A673 (cell line): ENCODE results near the gene NME5. TPM values are rescaled to one million over a fixed set of nuclear protein-coding genes. Genes with fewer than 3 reads are reported as not detected.
"Not testable (repeated sequence)": the region's sequence is repeated elsewhere in the genome, so short reads cannot be mapped to it uniquely, and the experiment has no call there.

Experiments used
- BruUV-seq: library from RNA; stranded (reverse); fragments of 400-500 nt; replicated peaks from 2 replicates; lab custom pipeline; 2021; lab: Mats Ljungman, UMichigan
- CTCF ChIA-PET: fragments of 300-600 bp; sonication (Branson Sonifier 250); formaldehyde crosslinking; loops from one replicate; lab custom pipeline; 2022; ENCODE audit warnings: antibody characterized with exemption; lab: Charles Lee
- POLR2A ChIA-PET: fragments of 300-600 bp; sonication (Branson Sonifier 250); formaldehyde crosslinking; loops from one replicate; lab custom pipeline; 2022; ENCODE audit warnings: antibody characterized with exemption; ENCODE audit not compliant: low non-redundant PET; lab: Charles Lee
- DNase-seq: peaks from one replicate; pipeline ENCODE4 v3.0.0-alpha.2; 2015; ENCODE audit warnings: low spot score
- H3K27ac ChIP-seq: fragments of 200-600 bp; sonication (generic); 2 replicates; pipeline ENCODE4 v1.5.1; 2016; ENCODE audit warnings: mixed run types, low read depth, mild to moderate bottlenecking, mixed read lengths, antibody characterized with exemption, low read length; ENCODE audit not compliant: poor library complexity, severe bottlenecking
- H3K27me3 ChIP-seq: fragments of 200-600 bp; sonication (generic); replicated peaks from 2 replicates; pipeline ENCODE4 v1.6.1; 2017; ENCODE audit warnings: mixed run types, low read depth, mild to moderate bottlenecking, mixed read lengths, antibody characterized with exemption, low read length; ENCODE audit not compliant: insufficient read depth, poor library complexity
- H3K36me3 ChIP-seq: fragments of 200-600 bp; sonication (generic); 2 replicates; pipeline ENCODE4 v1.6.1; 2016; ENCODE audit warnings: mixed run types, mild to moderate bottlenecking, mixed read lengths, antibody characterized with exemption, low read length; ENCODE audit not compliant: insufficient read depth, poor library complexity, severe bottlenecking
- H3K4me1 ChIP-seq: fragments of 200-600 bp; sonication (generic); 2 replicates; pipeline ENCODE4 v1.6.1; 2017; ENCODE audit warnings: mixed run types, mild to moderate bottlenecking, mixed read lengths, antibody characterized with exemption, low read length; ENCODE audit not compliant: insufficient read depth, poor library complexity, severe bottlenecking
- H3K4me3 ChIP-seq: fragments of 200-600 bp; sonication (generic); 2 replicates; pipeline ENCODE4 v1.5.1; 2016; ENCODE audit warnings: low read depth, mixed run types, mild to moderate bottlenecking, mixed read lengths, low read length; ENCODE audit not compliant: poor library complexity, severe bottlenecking
- H3K9me3 ChIP-seq: fragments of 200-600 bp; sonication (generic); 2 replicates; pipeline ENCODE4 v1.6.1; 2016; ENCODE audit warnings: mixed run types, low read depth, mild to moderate bottlenecking, mixed read lengths, antibody characterized with exemption, low read length; ENCODE audit not compliant: poor library complexity, severe bottlenecking
- CTCF ChIP-seq: fragments of 300-800, 200-600 bp; sonication (generic); conservative IDR thresholded peaks from 2 replicates; pipeline ENCODE4 v1.5.1; 2017; ENCODE audit warnings: low read depth, mild to moderate bottlenecking, antibody characterized with exemption, low read length, moderate library complexity, mixed read lengths
- EZH2 ChIP-seq: fragments of 200-600 bp; sonication (generic); IDR thresholded peaks from 2 replicates; pipeline ENCODE4 v1.6.1; 2017; ENCODE audit warnings: borderline replicate concordance, low read depth, mild to moderate bottlenecking, mixed read lengths, antibody characterized with exemption, low read length; ENCODE audit not compliant: poor library complexity, severe bottlenecking
- intact Hi-C: fragments of 100-400 bp; cut with micrococcal nuclease; formaldehyde crosslinking; loops from one replicate; pipeline ENCODE4 v1.10.0; 2022; ENCODE audit not compliant: unreplicated experiment
- total RNA-seq: library from RNA; stranded (reverse); gene quantifications from 2 replicates; pipeline ENCODE4 v1.2.3, GENCODE V29; 2021

The NME5 gene
- total RNA-seq, 1 experiment from 2014 or later, result not detected

GRCh38 chr5:138160706-138161105 is 21.5 kb upstream of the NME5 start:
- ChIA-PET CTCF (no interaction called here), POLR2A (interaction anchor here (0.6 kb wide), 1 partner anchor 349 kb away, joined by 5 read pairs; no protein-coding TSS in a partner anchor)
- BruUV-seq, result no TSS peak
- H3K27me3 ChIP-seq, result no peaks in the 10 kb centered on the region
- H3K4me1 ChIP-seq, result no peaks in the 10 kb centered on the region
- H3K36me3 ChIP-seq, result peaks cover 92% of the 10 kb centered on the region
- intact Hi-C loops, result no loop called here
- TF ChIP-seq CTCF, result no peak
- no peak for TF ChIP-seq EZH2
- no peak overlapping the region for H3K27ac ChIP-seq
- no peak for DNase-seq
- H3K4me3 ChIP-seq, result no peak overlapping the region
- no peaks in the 10 kb centered on the region for H3K9me3 ChIP-seq

- peaks cover 82% of the 10 kb centered on the region for H3K36me3 ChIP-seq
- H3K9me3 ChIP-seq, result no peaks in the 10 kb centered on the region
- BruUV-seq, result no TSS peak
- no peak for DNase-seq
- intact Hi-C loops, result no loop called here
- H3K4me3 ChIP-seq, result no peak overlapping the region
- no peaks in the 10 kb centered on the region for H3K27me3 ChIP-seq
- POLR2A ChIA-PET, result no interaction called here
- H3K27ac ChIP-seq, result no peak overlapping the region
- H3K4me1 ChIP-seq, result no peaks in the 10 kb centered on the region
- TF ChIP-seq CTCF (no peak), EZH2 (no peak)
- CTCF ChIA-PET, result no interaction called here
Measured at GRCh38 chr5:138159666-138160065, 20.4 kb upstream of the NME5 start.

GRCh38 chr5:138157626-138158025 is 18.4 kb upstream of the NME5 start:
- no TSS peak for BruUV-seq
- TF ChIP-seq EZH2 (no peak), CTCF (no peak)
- ChIA-PET CTCF (no interaction called here), POLR2A (no interaction called here)
- no peaks in the 10 kb centered on the region for H3K4me1 ChIP-seq
- H3K27me3 ChIP-seq, result no peaks in the 10 kb centered on the region
- no peak overlapping the region for H3K27ac ChIP-seq
- no peaks in the 10 kb centered on the region for H3K9me3 ChIP-seq
- peaks cover 62% of the 10 kb centered on the region for H3K36me3 ChIP-seq
- H3K4me3 ChIP-seq, result no peak overlapping the region
- DNase-seq, result no peak
- intact Hi-C loops, result no loop called here

- CTCF ChIA-PET, BruUV-seq: not testable (repeated sequence)
Measured at GRCh38 chr5:138155977-138156376, 16.7 kb upstream of the NME5 start.

More at GRCh38 chr5:138155977-138156376, 16.7 kb upstream of the NME5 start:
- H3K9me3 ChIP-seq, DNase-seq, H3K4me3 ChIP-seq, intact Hi-C loops, H3K27ac ChIP-seq, H3K27me3 ChIP-seq, H3K4me1 ChIP-seq, POLR2A ChIA-PET: not testable (repeated sequence)
- H3K36me3 ChIP-seq, result peaks cover 45% of the 10 kb centered on the region
